NCI-H446 (cell line): Measurements from ENCODE around the gene COQ2.
A peak's percentile ranks its signal among the peaks of the same experiment; 100 is the strongest.
"Not testable (repeated sequence)": the region's sequence is repeated elsewhere in the genome, so short reads cannot be mapped to it uniquely, and the experiment has no call there.

ENCODE experiments used
- DNase-seq, 2 experiments: peaks; one replicate each; lab custom pipeline; 2025; lab: John Stamatoyannopoulos, UW

Gene COQ2, protein sequence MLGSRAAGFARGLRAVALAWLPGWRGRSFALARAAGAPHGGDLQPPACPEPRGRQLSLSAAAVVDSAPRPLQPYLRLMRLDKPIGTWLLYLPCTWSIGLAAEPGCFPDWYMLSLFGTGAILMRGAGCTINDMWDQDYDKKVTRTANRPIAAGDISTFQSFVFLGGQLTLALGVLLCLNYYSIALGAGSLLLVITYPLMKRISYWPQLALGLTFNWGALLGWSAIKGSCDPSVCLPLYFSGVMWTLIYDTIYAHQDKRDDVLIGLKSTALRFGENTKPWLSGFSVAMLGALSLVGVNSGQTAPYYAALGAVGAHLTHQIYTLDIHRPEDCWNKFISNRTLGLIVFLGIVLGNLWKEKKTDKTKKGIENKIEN

GRCh38 chr4:83284193-83285054 lies at the start of gene COQ2:
Gene COQ2 (minus strand): TSS chr4:83284798. CDS start chr4:83284764, 34 bp downstream.
- peak; percentile 84 to 90 for DNase-seq

- DNase-seq, result no peak
These were observed 47.4 kb upstream of the COQ2 start for GRCh38 chr4:83331956-83332355.

GRCh38 chr4:83329521-83330110 lies 45.0 kb upstream of the COQ2 start:
- DNase-seq, result no peak

- DNase-seq, result peak in 1 of 2 experiments; percentile 3
These were observed 44.1 kb upstream of the COQ2 start for GRCh38 chr4:83328521-83329187.

DNA sequence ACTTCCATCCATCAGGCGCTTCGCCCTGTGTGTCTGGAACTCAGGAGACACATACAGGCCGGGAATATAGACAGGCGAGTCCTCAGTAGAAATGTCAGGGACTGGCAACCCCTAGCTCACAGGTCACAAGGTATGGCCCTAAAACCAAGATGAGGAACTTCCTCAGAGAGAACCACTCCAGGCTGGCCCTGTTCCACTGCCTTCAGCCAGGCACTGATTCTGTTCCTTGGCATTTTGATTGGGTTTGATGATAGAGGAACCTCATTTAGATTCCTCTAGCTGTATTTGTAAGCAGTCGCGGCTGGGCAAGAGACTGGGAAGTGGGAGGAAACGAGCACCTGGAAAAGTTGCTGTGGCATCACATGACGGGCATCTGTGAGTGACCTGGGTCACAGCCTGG lies 41.9 kb upstream of the COQ2 start:
- DNase-seq, result no peak

DNA sequence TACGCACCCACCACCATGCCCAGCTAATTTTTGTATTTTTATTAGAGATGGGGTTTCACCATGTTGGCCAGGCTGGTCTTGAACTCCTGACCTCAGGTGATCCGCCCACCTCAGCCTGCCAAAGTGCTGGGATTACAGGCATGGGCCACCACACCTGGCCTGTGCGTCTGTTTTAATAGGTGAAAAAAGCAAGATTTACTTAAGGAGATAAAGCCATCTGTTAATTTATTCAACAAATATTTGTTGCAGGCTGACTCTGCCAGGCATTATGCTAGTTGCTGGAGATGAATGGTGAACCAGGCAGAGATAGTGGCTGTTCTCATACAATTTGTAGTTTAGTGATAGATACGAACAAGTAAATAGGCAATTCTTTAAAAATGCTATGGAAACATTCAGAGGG lies 40.7 kb upstream of the COQ2 start:
- DNase-seq, result not testable (repeated sequence)

GRCh38 chr4:83323136-83323535 lies 38.5 kb upstream of the COQ2 start:
- no peak for DNase-seq

DNA sequence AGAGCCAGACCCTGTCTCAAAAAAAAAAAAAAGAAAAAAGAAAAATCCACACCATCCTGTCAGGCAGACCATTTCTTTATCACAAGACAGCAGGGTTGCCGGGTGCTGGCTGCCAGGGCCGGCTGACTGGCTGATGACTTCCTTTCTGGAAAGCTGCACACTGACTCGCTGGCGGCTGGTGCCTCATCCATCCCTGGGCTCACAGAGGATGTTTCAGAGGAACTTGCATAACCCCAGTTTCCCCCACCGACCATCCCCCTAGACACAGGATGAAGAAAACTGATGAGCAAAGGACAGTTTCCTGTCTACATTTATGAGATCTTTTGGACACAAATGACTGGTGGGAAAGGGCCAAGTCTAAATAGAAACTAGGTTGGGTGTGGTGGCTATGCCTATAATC lies 36.0 kb upstream of the COQ2 start:
- no peak for DNase-seq

DNA sequence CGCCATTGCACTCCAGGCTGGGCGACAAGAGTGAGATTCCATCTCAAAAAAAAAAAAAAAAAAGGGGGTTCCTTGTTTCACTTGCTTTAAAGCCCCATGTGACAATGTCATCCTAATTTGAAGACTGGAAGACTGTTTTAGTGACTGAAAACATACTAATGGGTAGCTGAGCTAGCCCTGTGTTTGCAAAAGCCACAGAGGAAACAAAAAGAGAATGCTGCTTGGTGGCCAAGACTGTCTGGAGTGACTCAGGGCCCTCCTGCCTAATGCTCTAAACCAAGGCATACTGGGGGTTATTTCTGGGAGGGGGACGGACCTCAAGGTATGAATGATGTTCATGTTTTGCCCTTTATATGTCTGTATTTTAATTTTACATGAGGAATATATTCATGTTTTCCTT lies 34.1 kb upstream of the COQ2 start:
- DNase-seq, result no peak

DNA sequence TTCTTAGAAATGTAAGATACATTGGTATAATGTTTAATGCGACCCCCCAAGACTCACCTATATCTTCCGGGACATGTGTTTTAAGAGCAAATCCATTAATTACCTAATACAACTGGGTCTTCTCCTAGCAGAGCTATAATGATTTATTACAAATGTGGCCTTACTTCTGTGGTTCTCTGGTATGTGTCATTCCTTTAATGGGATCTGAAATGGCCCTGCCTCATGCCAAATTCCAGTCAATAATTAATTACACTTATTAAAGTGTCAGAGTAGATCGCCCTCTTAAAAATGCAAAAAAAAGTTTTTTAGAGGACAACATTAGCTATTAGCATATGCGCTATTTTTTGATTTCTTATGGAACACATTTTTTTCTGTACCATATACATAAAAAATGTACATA lies 33.1 kb upstream of the COQ2 start:
- DNase-seq, result no peak

- DNase-seq, result no peak
These were observed 32.0 kb upstream of the COQ2 start for GRCh38 chr4:83316459-83317165.

GRCh38 chr4:83315341-83315870 lies 30.8 kb upstream of the COQ2 start:
- no peak for DNase-seq

GRCh38 chr4:83308672-83309071 lies 24.1 kb upstream of the COQ2 start:
- no peak for DNase-seq

GRCh38 chr4:83307920-83308319 lies 23.3 kb upstream of the COQ2 start:
- DNase-seq, result no peak

DNA sequence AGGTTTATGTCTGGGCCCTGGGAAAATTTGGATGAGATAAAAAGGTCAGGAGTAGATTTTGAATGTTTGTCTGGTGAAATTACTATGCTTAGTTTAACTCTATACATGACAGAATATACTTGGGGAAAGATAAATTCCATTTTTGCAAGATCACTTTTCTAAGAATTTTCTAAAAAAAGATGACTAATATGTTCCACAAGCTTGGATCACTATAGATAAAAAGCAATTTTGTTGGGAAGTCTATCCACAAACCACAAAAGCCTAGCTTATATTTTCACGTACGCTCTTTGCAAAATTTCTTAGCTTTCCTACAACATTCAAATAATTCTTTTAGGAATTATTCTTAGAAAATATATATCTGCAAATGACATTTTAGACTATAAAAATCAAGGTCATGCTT lies 20.6 kb upstream of the COQ2 start:
- no peak for DNase-seq

DNA sequence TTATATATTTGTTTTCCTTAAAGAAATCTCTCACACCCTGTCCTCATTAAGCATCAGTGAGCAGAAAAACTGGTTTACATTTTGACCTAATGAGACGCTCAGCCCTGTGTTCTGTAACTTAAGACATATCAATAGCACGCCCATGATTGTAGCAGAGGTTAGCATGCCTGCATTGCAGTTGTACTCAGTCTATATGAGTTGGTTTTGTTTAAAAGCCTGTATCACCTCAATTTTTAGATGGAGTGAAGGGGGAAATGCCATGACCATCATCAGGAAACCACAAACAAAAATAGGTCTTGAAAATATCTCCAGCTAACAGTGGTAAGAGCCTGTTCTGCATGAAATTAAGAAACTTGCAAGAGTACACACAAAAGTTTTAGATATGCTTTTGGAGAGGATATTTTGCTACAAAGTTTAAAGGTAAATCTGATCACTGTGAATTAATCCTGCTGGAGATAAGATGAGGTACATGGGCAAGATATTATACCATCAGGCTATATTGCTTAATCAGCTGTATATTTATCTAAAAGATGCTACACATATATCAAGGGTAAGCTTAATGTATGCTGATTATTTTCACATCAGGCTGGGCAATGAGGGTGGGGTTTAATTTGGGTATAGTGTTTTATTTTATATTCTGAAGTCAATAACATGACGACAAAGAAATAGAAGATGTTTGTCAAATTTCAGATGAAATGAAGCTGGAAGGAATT lies 13.1 kb upstream of the COQ2 start:
- DNase-seq, result no peak

GRCh38 chr4:83293305-83294046 lies 8.9 kb upstream of the COQ2 start:
- no peak for DNase-seq

DNA sequence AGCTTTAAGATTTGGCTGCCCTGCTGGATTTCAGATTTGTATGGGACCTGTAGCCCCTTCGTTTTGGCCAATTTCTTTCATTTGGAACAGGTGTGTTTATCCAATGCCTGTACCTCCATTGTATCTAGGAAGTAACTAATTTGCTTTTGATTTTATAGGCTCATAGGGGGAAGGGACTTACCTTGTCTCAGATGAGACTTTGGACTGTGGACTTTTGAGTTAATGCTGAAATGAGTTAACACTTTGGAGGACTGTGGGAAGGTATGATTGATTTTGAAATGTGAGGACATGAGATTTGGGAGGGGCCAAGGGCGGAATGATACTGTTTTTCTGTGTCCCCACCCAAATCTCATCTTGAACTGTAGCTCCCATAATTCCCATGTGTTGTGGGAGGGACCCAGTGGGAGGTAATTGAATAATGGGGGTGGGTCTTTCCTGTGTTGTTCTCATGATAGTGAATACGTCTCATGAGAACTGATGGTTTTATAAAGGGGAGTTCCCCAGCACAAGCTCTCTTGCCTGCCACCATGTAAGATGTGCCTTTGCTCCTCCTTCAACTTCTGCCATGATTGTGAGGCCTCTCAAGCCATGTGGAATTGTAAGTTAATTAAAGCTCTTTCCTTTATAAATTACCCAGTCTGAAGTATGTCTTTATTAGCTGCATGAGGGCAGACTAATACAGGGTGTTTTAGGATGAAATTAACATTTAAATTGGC lies 5.6 kb upstream of the COQ2 start:
- DNase-seq, result not testable (repeated sequence)

GRCh38 chr4:83288381-83288780 lies 3.8 kb upstream of the COQ2 start:
- DNase-seq, result not testable (repeated sequence)
